Activated CD8-positive, alpha-beta T cell treated with anti-CD3 and anti-CD28 coated beads, Interleukin-2, amount 10 ng/mL, durations not matched to agents 7 days and 5 days (primary cell): ENCODE results near the gene ENSA. TPM values are rescaled to one million over a fixed set of nuclear protein-coding genes. Genes with fewer than 3 reads are reported as not detected.

ENCODE experiments used
- ATAC-seq: fragments of 150-1000 bp; cut with Tn5 transposase; one replicate; pipeline ENCODE4 v1.10.0; 2021; ENCODE audit warnings: moderate library complexity
- CTCF ChIA-PET: fragments of 350-600 bp; sonication (Branson Sonifier 250); formaldehyde crosslinking; loops from one replicate; lab custom pipeline; 2021; ENCODE audit warnings: antibody characterized with exemption; lab: Charles Lee
- POLR2A ChIA-PET: fragments of 350-600 bp; sonication (Branson Sonifier 250); formaldehyde crosslinking; loops from one replicate; lab custom pipeline; 2021; ENCODE audit warnings: antibody characterized with exemption; lab: Charles Lee
- DNase-seq: peaks from one replicate; pipeline ENCODE4 v3.0.0-alpha.2; 2020
- H3K27ac Mint-ChIP-seq: one replicate; pipeline ENCODE4 v1.8.0; 2021; ENCODE audit warnings: mild to moderate bottlenecking, mixed read lengths
- H3K27me3 Mint-ChIP-seq: one replicate; pipeline ENCODE4 v1.8.0; 2021; ENCODE audit warnings: low read depth, mixed read lengths
- H3K36me3 Mint-ChIP-seq: one replicate; pipeline ENCODE4 v1.8.0; 2021; ENCODE audit warnings: low read depth, mixed read lengths
- H3K4me1 Mint-ChIP-seq: one replicate; pipeline ENCODE4 v1.8.0; 2021; ENCODE audit warnings: low read depth, mixed read lengths
- H3K4me3 Mint-ChIP-seq: one replicate; pipeline ENCODE4 v1.8.0; 2021; ENCODE audit warnings: mild to moderate bottlenecking, mixed read lengths
- H3K9me3 Mint-ChIP-seq: one replicate; pipeline ENCODE4 v1.8.0; 2022; ENCODE audit warnings: mixed read lengths; ENCODE audit not compliant: insufficient read depth
- total RNA-seq, 2 experiments: library from RNA; stranded (reverse); gene quantifications; one replicate each; pipeline ENCODE4 v1.2.3, GENCODE V29; 2021

Gene ENSA
- total RNA-seq, 2 experiments from 2014 or later = 208 to 214 TPM

DNA sequence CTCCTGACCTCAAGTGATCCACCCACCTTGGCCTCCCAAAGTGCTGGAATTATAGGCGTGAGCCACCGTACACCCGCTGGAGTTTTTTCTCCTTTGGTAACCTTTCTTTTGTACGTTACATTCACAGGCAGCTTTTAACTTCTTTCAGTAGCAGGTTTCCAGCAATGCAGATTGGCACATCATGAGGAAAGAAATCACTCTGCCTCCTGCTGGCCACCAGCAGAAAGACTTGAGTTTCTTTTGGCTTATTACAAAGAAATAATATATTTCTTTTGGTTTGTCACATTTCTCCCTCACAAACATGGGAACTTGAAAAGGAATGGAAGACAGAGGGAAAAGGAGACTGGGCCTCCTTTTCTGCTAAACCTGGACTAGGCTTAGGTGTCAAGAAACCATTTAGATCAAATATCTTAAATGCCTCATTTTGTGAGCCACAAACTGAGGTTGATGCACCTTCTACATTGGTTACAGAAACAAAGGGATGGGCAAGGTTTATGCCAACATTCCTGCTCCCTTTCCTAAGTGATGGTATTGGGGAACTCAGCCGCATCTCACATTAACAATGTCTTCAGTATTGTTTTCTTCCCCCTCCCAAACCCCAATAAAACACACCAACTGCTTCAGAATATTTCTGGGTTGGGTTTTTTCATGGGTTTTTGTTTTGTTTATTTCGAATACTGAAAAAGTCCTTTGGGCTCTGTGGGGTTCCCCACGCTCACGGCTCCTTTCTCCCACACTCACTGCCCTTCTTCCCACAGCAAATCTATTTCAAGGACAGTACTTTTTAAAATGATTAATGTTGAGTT is 7.7 kb downstream of the ENSA start:
- Mint-ChIP-seq H3K4me1 (peaks cover 46% of the 10 kb centered on the region), H3K9me3 (no peaks in the 10 kb centered on the region), H3K36me3 (peaks cover 66% of the 10 kb centered on the region), H3K4me3 (no peak overlapping the region), H3K27me3 (no peaks in the 10 kb centered on the region), H3K27ac (peak overlapping the region; percentile 80)
- ChIA-PET POLR2A (interaction anchor here (1.0 to 15.3 kb wide), 3 partner anchors 8 to 58 kb away, joined by 4 to 224 read pairs (median 169); partner anchors contain the start of genes ENSA and MCL1), CTCF (interaction anchor here (0.7 to 17.7 kb wide), 15 partner anchors 7 to 199 kb away, joined by 3 to 386 read pairs (median 4); partner anchors contain the start of genes ENSA and MCL1)
- ATAC-seq (peak; percentile 37), DNase-seq (peak; percentile 72)

- H3K27ac Mint-ChIP-seq = no peak overlapping the region
- ATAC-seq = no peak
- H3K9me3 Mint-ChIP-seq = no peaks in the 10 kb centered on the region
- ChIA-PET POLR2A (interaction anchor here (1.0 to 15.3 kb wide), 3 partner anchors 9 to 58 kb away, joined by 4 to 224 read pairs (median 169); partner anchors contain the start of genes ENSA and MCL1), CTCF (interaction anchor here (0.7 to 17.7 kb wide), 15 partner anchors 8 to 375 kb away, joined by 3 to 386 read pairs (median 5); partner anchors contain the start of genes ENSA and MCL1)
- H3K36me3 Mint-ChIP-seq = peaks cover 67% of the 10 kb centered on the region
- H3K4me1 Mint-ChIP-seq = peaks cover 54% of the 10 kb centered on the region
- no peaks in the 10 kb centered on the region for H3K27me3 Mint-ChIP-seq
- no peak overlapping the region for H3K4me3 Mint-ChIP-seq
- no peak for DNase-seq
Observed at GRCh38 chr1:150620919-150621318, 8.5 kb downstream of the ENSA start.

DNA sequence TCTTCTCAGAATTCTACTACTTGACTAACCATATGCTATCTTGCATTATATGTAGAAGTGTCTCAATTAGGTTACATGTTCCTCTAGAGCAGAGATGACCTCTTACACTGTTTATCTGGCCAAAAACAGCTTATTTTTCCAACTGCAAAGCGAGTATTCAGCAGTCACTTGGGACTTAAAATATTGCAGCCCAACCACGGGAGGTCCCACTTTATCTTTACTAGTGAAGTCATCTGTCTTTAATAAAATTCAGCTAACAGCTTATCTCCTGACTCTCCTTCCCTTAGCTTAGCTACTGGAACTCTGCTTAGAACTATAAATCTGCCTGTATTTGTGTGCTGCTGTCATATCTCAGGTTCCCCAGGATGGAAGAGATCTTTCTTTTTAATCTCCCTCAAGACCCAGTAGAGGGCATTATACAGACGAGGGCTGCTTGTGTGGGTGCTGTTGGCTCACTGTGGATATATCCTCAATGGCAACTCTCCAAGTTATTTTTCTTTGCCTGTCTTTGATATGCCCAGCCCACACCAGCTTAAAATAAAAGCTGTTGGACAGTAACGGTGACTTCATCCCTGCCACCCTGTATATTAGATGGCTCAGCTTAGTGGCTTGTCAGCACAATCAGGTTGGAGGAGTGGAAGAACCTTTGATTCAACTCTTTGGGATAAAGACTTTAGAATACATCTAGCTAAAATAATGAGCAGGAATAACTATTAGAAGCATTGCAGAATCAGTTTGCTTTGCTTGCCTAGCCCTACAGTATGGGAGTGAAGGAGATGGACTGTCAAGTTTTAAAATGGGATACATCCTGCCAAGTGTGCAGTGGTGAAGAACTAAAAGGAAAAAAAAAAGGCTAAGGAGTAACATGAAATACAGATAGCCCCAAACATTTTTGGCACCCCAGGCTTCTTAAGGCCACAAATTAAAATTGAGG is 9.6 kb downstream of the ENSA start:
- Mint-ChIP-seq H3K4me1 (peaks cover 64% of the 10 kb centered on the region), H3K9me3 (no peaks in the 10 kb centered on the region), H3K4me3 (no peak overlapping the region), H3K36me3 (peaks cover 68% of the 10 kb centered on the region), H3K27ac (peak overlapping the region; percentile 31), H3K27me3 (no peaks in the 10 kb centered on the region)
- ATAC-seq (peak; percentile 25), DNase-seq (no peak)
- ChIA-PET CTCF (interaction anchor here (0.8 to 17.7 kb wide), 14 partner anchors 9 to 376 kb away, joined by 3 to 386 read pairs (median 4); partner anchors contain the start of genes ADAMTSL4, ENSA and MCL1), POLR2A (interaction anchor here (1.5 to 15.3 kb wide), 3 partner anchors 9 to 56 kb away, joined by 7 to 224 read pairs (median 169); partner anchors contain the start of genes ENSA and MCL1)

GRCh38 chr1:150615346-150616201 is 13.8 kb downstream of the ENSA start:
- Mint-ChIP-seq H3K36me3 (peaks cover 58% of the 10 kb centered on the region), H3K4me3 (no peak overlapping the region), H3K27me3 (no peaks in the 10 kb centered on the region), H3K9me3 (no peaks in the 10 kb centered on the region), H3K27ac (peak overlapping the region; percentile 80), H3K4me1 (peaks cover 64% of the 10 kb centered on the region)
- peak; percentile 36 for DNase-seq
- POLR2A ChIA-PET = interaction anchor here (1.3 to 15.3 kb wide), 3 partner anchors 9 to 52 kb away, joined by 3 to 224 read pairs (median 169); partner anchors contain the start of gene MCL1
- peak; percentile 12 for ATAC-seq
- CTCF ChIA-PET = interaction anchor here (1.0 to 17.7 kb wide), 6 partner anchors 36 to 361 kb away, joined by 3 to 386 read pairs (median 6); partner anchors contain the start of gene MCL1

- Mint-ChIP-seq H3K9me3 (no peaks in the 10 kb centered on the region), H3K4me3 (peak overlapping the region; percentile 30), H3K4me1 (peaks cover 61% of the 10 kb centered on the region), H3K27ac (peak overlapping the region; percentile 83), H3K36me3 (peaks cover 49% of the 10 kb centered on the region), H3K27me3 (no peaks in the 10 kb centered on the region)
- ChIA-PET CTCF (interaction anchor here (0.8 to 17.7 kb wide), 5 partner anchors 9 to 53 kb away, joined by 3 to 386 read pairs (median 5); partner anchors contain the start of gene MCL1), POLR2A (interaction anchor here (2.1 to 15.3 kb wide), 3 partner anchors 16 to 50 kb away, joined by 6 to 224 read pairs (median 169); partner anchors contain the start of genes ENSA and MCL1)
- DNase-seq (peak; percentile 54), ATAC-seq (peak; percentile 38)
Observed at GRCh38 chr1:150613061-150613920, 16.1 kb downstream of the ENSA start.

DNA sequence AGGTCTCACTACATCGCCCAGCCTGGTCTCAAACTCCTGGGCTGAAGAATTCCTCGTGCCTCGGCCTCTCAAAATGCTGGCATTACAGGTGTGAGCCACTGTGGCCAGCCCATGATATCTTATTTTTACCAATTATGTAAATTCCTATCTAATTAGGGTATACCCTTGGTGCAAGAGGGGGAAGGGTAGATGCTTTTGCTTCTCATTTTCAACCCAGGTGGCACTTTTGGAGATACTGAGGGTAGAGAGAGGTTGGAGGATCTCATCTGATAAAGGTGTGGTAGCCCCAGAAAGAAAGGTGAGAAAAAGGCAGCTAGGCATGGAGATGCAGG is 17.4 kb downstream of the ENSA start:
- Mint-ChIP-seq H3K4me3 (peak overlapping the region; percentile 26), H3K36me3 (peaks cover 43% of the 10 kb centered on the region), H3K9me3 (no peaks in the 10 kb centered on the region), H3K4me1 (peaks cover 59% of the 10 kb centered on the region), H3K27me3 (no peaks in the 10 kb centered on the region), H3K27ac (peak overlapping the region; percentile 83)
- DNase-seq (no peak), ATAC-seq (no peak)
- POLR2A ChIA-PET = interaction anchor here (1.4 to 15.3 kb wide), 3 partner anchors 22 to 49 kb away, joined by 5 to 224 read pairs (median 169); partner anchors contain the start of gene MCL1
- CTCF ChIA-PET = interaction anchor here (1.3 to 1.7 kb wide), 3 partner anchors 9 to 52 kb away, joined by 5 to 16 read pairs (median 7); no protein-coding TSS in a partner anchor

GRCh38 chr1:150610576-150610975 is 18.8 kb downstream of the ENSA start:
- Mint-ChIP-seq H3K27ac (no peak overlapping the region), H3K4me3 (no peak overlapping the region), H3K4me1 (peaks cover 45% of the 10 kb centered on the region), H3K36me3 (peaks cover 33% of the 10 kb centered on the region), H3K9me3 (no peaks in the 10 kb centered on the region), H3K27me3 (no peaks in the 10 kb centered on the region)
- no peak for ATAC-seq
- ChIA-PET CTCF (interaction anchor here (1.7 kb wide), 1 partner anchor 10 kb away, joined by 5 read pairs; no protein-coding TSS in a partner anchor), POLR2A (interaction anchor here (2.6 to 15.3 kb wide), 2 partner anchors 31 to 47 kb away, joined by 15 to 169 read pairs; partner anchors contain the start of gene MCL1)
- no peak for DNase-seq

DNA sequence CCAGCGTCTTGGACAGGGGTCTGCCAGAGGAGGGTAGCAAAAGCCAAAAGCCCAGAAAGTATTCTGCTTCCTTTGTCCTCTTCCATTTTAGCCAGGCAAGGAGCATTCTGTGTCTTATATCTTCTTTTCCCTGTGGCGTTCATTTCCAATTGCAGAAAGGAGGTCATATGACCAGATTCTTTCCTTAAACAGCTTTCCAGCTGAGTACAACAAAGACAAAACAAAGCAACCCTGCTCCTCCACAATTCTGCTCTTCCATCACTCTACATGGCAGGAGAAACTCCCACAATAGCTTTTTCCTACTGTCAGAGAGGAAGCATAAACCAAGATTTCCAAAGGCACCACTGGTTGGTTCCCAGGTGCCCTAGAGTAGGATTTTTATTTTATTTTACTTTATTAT is 19.7 kb downstream of the ENSA start:
- H3K27ac Mint-ChIP-seq = peak overlapping the region; percentile 32
- POLR2A ChIA-PET = interaction anchor here (0.6 to 15.3 kb wide), 3 partner anchors 17 to 46 kb away, joined by 3 to 169 read pairs (median 15); partner anchors contain the start of gene MCL1
- H3K4me1 Mint-ChIP-seq = peaks cover 39% of the 10 kb centered on the region
- CTCF ChIA-PET = interaction anchor here (1.5 to 1.7 kb wide), 2 partner anchors 10 to 49 kb away, joined by 5 to 8 read pairs; no protein-coding TSS in a partner anchor
- ATAC-seq (no peak), DNase-seq (no peak)
- no peaks in the 10 kb centered on the region for H3K27me3 Mint-ChIP-seq
- peaks cover 27% of the 10 kb centered on the region for H3K36me3 Mint-ChIP-seq
- H3K9me3 Mint-ChIP-seq = no peaks in the 10 kb centered on the region
- H3K4me3 Mint-ChIP-seq = no peak overlapping the region

- Mint-ChIP-seq H3K27me3 (no peaks in the 10 kb centered on the region), H3K4me1 (peaks cover 17% of the 10 kb centered on the region), H3K9me3 (no peaks in the 10 kb centered on the region), H3K4me3 (no peak overlapping the region), H3K36me3 (peaks cover 6% of the 10 kb centered on the region), H3K27ac (no peak overlapping the region)
- CTCF ChIA-PET = interaction anchor here (0.6 to 1.6 kb wide), 2 partner anchors 15 to 47 kb away, joined by 3 to 11 read pairs; no protein-coding TSS in a partner anchor
- ATAC-seq (no peak), DNase-seq (no peak)
- POLR2A ChIA-PET = interaction anchor here (1.1 to 1.2 kb wide), 3 partner anchors 9 to 46 kb away, joined by 3 to 4 read pairs (median 3); no protein-coding TSS in a partner anchor
Observed at GRCh38 chr1:150606463-150607142, 22.8 kb downstream of the ENSA start.
